ACC112 (cell line): ENCODE results near the gene PGC.
"Not testable (repeated sequence)": the region's sequence is repeated elsewhere in the genome, so short reads cannot be mapped to it uniquely, and the experiment has no call there.

ENCODE experiments used
- H2AFZ ChIP-seq: fragments of 200-600 bp; sonication (generic); one replicate; pipeline ENCODE4 v1.6.0; 2017; ENCODE audit warnings: antibody characterized with exemption, low read length; ENCODE audit not compliant: unreplicated experiment
- H3K27ac ChIP-seq: fragments of 200-600 bp; sonication (generic); 2 replicates; pipeline ENCODE4 v1.5.1; 2014; ENCODE audit warnings: low read depth, mild to moderate bottlenecking, antibody characterized with exemption, low read length, moderate library complexity
- H3K27me3 ChIP-seq: fragments of 200-600 bp; sonication (generic); 2 replicates; pipeline ENCODE4 v1.6.1; 2014; ENCODE audit warnings: mild to moderate bottlenecking, antibody characterized with exemption, low read length, moderate library complexity, mixed read lengths; ENCODE audit not compliant: insufficient read depth
- H3K36me3 ChIP-seq: fragments of 200-600 bp; sonication (generic); 2 replicates; pipeline ENCODE4 v1.6.1; 2016; ENCODE audit warnings: mild to moderate bottlenecking, antibody characterized with exemption, low read length, moderate library complexity, mixed read lengths; ENCODE audit not compliant: insufficient read depth
- H3K4me1 ChIP-seq: fragments of 200-600 bp; sonication (generic); one replicate; pipeline ENCODE4 v1.6.1; 2016; ENCODE audit warnings: low read length, mixed read lengths; ENCODE audit not compliant: insufficient read depth, unreplicated experiment, control insufficient read depth
- H3K4me3 ChIP-seq: fragments of 200-600 bp; sonication (generic); 2 replicates; pipeline ENCODE4 v1.5.1; 2014; ENCODE audit warnings: mild to moderate bottlenecking, low read depth, low read length
- H3K79me2 ChIP-seq: fragments of 200-600 bp; sonication (generic); one replicate; pipeline ENCODE4 v1.6.0; 2016; ENCODE audit warnings: low read length; ENCODE audit not compliant: control insufficient read depth, unreplicated experiment, insufficient read depth

The PGC gene

GRCh38 chr6:41774841-41775240 lies 27.6 kb upstream of the PGC start:
- H3K4me3 ChIP-seq = no peak overlapping the region
- no peak overlapping the region for H2AFZ ChIP-seq
- no peak overlapping the region for H3K27ac ChIP-seq
- H3K79me2 ChIP-seq = peaks cover 7% of the 10 kb centered on the region
- H3K4me1 ChIP-seq = peaks cover 7% of the 10 kb centered on the region
- 0 out of 2 replicates have a peak, but pooled peaks cover 3% of the 10 kb centered on the region for H3K36me3 ChIP-seq
- H3K27me3 ChIP-seq = no peaks in the 10 kb centered on the region

- H3K4me3 ChIP-seq = no peak overlapping the region
- H3K36me3 ChIP-seq = no peaks in the 10 kb centered on the region
- H3K27me3 ChIP-seq = no peaks in the 10 kb centered on the region
- no peak overlapping the region for H2AFZ ChIP-seq
- H3K27ac ChIP-seq = no peak overlapping the region
- H3K79me2 ChIP-seq = no peaks in the 10 kb centered on the region
- no peaks in the 10 kb centered on the region for H3K4me1 ChIP-seq
Measured at GRCh38 chr6:41771058-41771983, 24.1 kb upstream of the PGC start.

- no peaks in the 10 kb centered on the region for H3K36me3 ChIP-seq
- no peaks in the 10 kb centered on the region for H3K79me2 ChIP-seq
- H3K4me1 ChIP-seq = no peaks in the 10 kb centered on the region
- no peaks in the 10 kb centered on the region for H3K27me3 ChIP-seq
- H3K27ac ChIP-seq = no peak overlapping the region
- H3K4me3 ChIP-seq = no peak overlapping the region
- H2AFZ ChIP-seq = no peak overlapping the region
Measured at GRCh38 chr6:41770381-41771057, 23.3 kb upstream of the PGC start.

- Histone ChIP-seq H3K4me1 (no peaks in the 10 kb centered on the region), H3K27me3 (no peaks in the 10 kb centered on the region), H3K4me3 (no peak overlapping the region), H3K79me2 (no peaks in the 10 kb centered on the region), H2AFZ (no peak overlapping the region), H3K27ac (no peak overlapping the region), H3K36me3 (no peaks in the 10 kb centered on the region)
Measured at GRCh38 chr6:41769376-41769775, 22.2 kb upstream of the PGC start.

GRCh38 chr6:41768545-41769308 lies 21.5 kb upstream of the PGC start:
- no peaks in the 10 kb centered on the region for H3K36me3 ChIP-seq
- H3K4me1 ChIP-seq = no peaks in the 10 kb centered on the region
- no peaks in the 10 kb centered on the region for H3K79me2 ChIP-seq
- no peak overlapping the region for H2AFZ ChIP-seq
- H3K4me3 ChIP-seq = no peak overlapping the region
- H3K27ac ChIP-seq = no peak overlapping the region
- no peaks in the 10 kb centered on the region for H3K27me3 ChIP-seq

- no peak overlapping the region for H2AFZ ChIP-seq
- no peaks in the 10 kb centered on the region for H3K4me1 ChIP-seq
- no peaks in the 10 kb centered on the region for H3K27me3 ChIP-seq
- H3K4me3 ChIP-seq = no peak overlapping the region
- H3K27ac ChIP-seq = no peak overlapping the region
- no peaks in the 10 kb centered on the region for H3K36me3 ChIP-seq
- H3K79me2 ChIP-seq = no peaks in the 10 kb centered on the region
Measured at GRCh38 chr6:41767112-41767833, 20.1 kb upstream of the PGC start.

GRCh38 chr6:41766043-41766664 lies 19.0 kb upstream of the PGC start:
- H2AFZ ChIP-seq, H3K36me3 ChIP-seq, H3K79me2 ChIP-seq, H3K27ac ChIP-seq, H3K27me3 ChIP-seq, H3K4me3 ChIP-seq, H3K4me1 ChIP-seq: not testable (repeated sequence)

- Histone ChIP-seq H3K36me3 (no peaks in the 10 kb centered on the region), H3K4me1 (no peaks in the 10 kb centered on the region), H3K27ac (no peak overlapping the region), H3K27me3 (no peaks in the 10 kb centered on the region), H3K79me2 (no peaks in the 10 kb centered on the region), H2AFZ (no peak overlapping the region), H3K4me3 (no peak overlapping the region)
Measured at GRCh38 chr6:41763470-41763869, 16.3 kb upstream of the PGC start.

GRCh38 chr6:41759905-41760579 lies 12.8 kb upstream of the PGC start:
- Histone ChIP-seq H3K79me2 (no peaks in the 10 kb centered on the region), H3K4me1 (no peaks in the 10 kb centered on the region), H3K27me3 (peaks cover 6% of the 10 kb centered on the region; the same call in 1 of the 2 replicates), H2AFZ (no peak overlapping the region), H3K36me3 (no peaks in the 10 kb centered on the region), H3K27ac (no peak overlapping the region), H3K4me3 (no peak overlapping the region)
